ENCODE data around the gene HACL1.

- no peak for TF ChIP-seq POLR2A (IDR thresholded peaks at IDR 0.05; ENCODE audit: borderline replicate concordance, extremely low read depth, insufficient read depth, insufficient read length)
- no peak for TF ChIP-seq TCF7L2 (IDR thresholded peaks at IDR 0.05; ENCODE audit: borderline replicate concordance, extremely low read depth, insufficient read depth, insufficient read length)
- TF ChIP-seq, protein P1, sequence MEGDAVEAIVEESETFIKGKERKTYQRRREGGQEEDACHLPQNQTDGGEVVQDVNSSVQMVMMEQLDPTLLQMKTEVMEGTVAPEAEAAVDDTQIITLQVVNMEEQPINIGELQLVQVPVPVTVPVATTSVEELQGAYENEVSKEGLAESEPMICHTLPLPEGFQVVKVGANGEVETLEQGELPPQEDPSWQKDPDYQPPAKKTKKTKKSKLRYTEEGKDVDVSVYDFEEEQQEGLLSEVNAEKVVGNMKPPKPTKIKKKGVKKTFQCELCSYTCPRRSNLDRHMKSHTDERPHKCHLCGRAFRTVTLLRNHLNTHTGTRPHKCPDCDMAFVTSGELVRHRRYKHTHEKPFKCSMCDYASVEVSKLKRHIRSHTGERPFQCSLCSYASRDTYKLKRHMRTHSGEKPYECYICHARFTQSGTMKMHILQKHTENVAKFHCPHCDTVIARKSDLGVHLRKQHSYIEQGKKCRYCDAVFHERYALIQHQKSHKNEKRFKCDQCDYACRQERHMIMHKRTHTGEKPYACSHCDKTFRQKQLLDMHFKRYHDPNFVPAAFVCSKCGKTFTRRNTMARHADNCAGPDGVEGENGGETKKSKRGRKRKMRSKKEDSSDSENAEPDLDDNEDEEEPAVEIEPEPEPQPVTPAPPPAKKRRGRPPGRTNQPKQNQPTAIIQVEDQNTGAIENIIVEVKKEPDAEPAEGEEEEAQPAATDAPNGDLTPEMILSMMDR (IDR thresholded peaks at IDR 0.05 in 2 of 3, conservative IDR thresholded peaks at IDR 0.05 in 1 of 3; ENCODE audit: borderline replicate concordance in 1 of 3, insufficient read depth in 1 of 3, low read depth in 2 of 3, low read length in 2 of 3): no peak
Observed at GRCh38 chr3:15611018-15611417, 9.6 kb upstream of the HACL1 start.
